Stimulated activated CD4-positive, alpha-beta T cell treated with anti-CD3 and anti-CD28 coated beads, Interleukin-12 subunit alpha, Interleukin-12 subunit beta, amount 100 ng/mL, for 4 hours (primary cell): ENCODE results near the gene CACNA2D3.

Experiments used
- DNase-seq: peaks from one replicate; pipeline ENCODE4 v3.0.0-alpha.2; 2020

CACNA2D3 gene

GRCh38 chr3:54294214-54294613 is 171.9 kb downstream of the CACNA2D3 start:
- no peak for DNase-seq

DNA sequence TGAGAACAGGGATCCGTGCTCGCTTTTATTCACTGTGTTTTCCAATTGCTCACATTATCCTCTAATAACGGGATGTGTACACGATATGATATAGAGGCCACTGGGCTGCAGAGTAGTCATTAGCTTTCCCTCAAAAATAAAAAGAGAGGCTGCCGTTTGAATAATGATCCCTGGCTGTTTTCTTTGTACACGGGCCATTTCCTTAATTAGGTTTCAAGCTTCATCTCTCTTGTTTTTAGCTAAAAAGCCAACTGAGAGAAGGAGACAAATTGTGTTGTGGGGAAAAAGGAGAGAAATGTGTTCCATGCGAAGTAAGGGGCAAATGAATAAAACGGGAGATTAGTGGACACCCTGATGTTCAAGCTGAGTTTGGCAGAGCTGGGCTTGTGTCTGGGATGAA is 174.2 kb downstream of the CACNA2D3 start:
- no peak for DNase-seq

DNA sequence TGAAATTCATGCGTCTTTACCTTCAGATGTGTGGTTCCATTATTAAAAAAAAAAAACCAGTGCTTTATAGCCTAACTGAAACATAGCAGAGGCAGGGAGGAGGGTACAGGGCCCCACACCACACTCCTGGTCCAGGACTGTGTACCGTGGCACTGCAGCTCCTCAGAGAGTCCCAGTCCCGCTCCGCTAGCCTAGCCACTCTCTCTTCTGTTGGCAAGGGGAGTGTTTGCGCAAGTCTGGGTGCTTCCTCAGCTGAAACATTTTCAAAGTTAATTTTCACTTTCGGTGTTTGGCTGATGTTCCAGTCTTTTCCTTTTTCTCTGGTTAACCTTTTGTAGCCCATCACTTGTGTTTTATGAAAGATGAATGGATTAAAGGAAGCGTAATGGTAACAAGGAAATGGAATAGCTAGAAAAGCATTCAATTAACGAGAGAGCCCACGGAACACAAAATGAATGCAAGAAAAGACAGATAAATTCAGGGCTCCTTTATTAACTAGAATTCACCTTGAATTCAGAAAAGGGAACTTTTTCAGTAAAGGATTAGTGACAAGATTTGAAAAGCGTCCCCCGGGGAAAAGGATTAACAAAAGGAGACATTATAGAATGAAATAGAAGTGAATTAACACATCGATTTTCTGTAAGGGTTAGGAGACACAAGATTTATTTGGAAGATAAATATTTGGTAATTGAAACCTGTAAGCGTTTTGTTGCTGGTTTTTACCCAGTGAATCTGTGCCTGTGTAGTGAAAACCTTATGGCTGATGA is 177.0 kb downstream of the CACNA2D3 start:
- no peak for DNase-seq

DNA sequence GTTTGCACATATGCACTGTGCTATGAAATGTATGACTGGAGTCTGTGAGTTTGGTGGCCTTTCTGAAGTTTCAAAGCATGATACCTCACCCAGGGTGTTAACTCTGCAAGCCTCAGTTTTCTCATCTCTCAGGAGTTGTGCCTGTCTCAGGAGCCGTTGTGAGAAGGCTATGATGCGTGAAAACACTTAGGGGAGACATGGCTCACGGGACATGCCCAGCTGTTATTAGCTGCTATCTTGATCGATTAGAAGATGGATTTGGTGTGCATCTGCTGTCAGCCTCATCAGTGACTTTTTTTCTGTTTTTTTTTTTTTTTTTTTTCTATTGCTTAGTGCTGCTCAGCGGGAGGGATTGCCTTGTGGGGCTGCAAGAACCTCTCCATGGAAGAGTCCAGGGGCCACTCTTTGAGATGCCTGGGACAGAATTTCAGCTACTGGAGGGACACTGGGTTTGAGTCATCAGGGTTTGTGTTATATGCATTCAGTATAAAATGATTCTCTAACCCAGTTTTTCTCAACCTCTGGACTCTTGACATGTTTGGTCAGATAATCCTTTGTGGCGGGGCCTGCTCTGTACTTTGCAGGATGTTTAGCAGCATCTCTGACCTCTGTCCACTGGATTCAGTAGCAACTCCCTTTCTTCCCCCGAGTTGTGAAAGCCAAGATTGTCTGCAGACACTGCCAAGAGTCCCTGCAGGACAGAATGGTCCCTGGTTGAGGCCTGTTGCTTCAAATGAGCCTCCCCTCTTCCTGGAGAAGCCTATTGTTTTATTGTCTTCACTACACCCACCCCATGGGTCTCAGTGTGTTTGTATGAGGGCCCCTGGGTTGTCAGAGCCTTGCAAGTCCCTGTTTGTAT is 181.4 kb downstream of the CACNA2D3 start:
- DNase-seq, result no peak

GRCh38 chr3:54304877-54305276 is 182.5 kb downstream of the CACNA2D3 start:
- DNase-seq, result no peak

DNA sequence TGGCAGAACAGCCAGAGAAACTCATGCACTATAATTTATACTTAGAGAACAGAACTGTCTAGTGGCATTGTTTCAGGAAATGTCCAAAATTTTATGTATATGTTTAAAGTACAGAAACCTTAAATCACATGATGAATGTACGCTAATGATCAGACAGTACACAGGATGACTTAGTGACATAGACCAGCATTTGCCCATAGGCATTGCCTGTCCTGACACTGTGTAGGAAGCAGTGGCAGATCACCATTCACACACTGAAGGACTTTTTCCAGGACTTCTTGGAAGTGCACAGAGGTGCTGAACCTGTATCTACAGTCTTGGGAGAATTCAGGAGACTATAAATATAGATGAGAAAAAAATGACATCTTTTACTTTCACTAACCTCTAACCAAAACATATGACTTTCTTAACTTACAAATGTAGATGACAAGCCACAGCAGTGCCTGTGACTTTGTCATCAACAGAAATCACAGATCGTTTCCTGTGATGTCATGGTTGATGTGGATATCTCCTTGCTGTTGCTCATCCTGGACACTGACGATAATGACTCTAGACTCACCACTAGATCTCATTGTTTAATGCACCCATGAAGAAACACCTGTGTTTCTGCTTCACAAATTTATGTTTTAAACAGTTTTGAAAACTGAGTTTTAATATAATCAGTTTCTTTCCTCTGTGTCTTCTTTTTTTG is 183.2 kb downstream of the CACNA2D3 start:
- DNase-seq, result no peak

DNA sequence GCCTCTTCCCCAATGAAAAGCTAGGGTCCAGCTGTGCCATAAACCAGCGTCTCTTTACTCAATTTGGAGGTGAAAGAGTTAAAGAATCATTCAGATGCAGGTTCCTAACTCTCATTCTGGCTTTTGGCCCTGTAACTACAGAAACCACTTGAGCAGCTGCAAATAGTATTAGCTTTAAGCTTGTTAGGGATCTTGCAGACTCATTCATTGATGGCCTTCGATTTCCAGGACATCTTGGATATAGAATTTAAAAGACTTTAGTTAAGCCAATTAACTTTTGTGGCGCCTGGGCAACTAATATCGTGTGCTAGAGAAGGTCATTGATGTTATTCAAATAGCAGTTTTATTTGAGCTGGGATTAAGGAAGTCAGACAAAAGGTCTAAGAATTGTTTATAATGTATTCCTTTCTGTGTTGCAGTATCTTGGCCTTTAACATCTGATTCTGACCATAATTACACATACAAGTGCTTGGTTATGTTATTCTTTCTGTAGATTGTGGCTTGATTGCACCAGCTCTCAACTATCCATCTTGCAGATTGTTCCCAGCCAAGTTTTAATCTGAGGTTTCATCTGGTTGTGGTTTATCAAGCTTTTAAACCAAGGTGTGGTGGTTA is 185.3 kb downstream of the CACNA2D3 start:
- no peak for DNase-seq

GRCh38 chr3:54309601-54310000 is 187.2 kb downstream of the CACNA2D3 start:
- DNase-seq, result no peak

DNA sequence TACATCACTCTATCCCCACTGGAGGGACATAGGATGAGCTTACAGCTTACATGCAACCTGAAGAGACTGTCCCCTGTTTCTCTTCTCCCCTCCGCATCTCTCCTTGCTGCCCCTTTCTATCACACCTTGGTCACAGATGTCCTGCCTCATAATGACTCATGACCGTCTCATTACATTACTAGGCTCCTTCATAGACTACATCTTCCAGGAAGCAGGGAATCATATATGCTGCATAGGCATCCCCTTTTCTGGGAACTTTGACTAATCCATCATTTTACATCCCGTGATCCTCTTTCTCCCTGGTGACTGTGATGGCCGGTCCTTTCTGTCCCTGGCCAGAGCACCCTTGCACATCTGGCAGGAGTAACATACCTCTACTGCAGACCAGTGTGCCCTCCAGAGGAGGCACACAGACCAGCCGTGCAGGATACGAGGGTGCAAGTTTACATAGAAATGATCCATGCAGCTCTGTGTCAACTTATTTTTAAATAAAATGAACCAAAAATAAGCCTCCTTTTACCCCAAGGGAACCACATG is 188.9 kb downstream of the CACNA2D3 start:
- no peak for DNase-seq

GRCh38 chr3:54312156-54312899 is 190.0 kb downstream of the CACNA2D3 start:
- DNase-seq, result no peak

DNA sequence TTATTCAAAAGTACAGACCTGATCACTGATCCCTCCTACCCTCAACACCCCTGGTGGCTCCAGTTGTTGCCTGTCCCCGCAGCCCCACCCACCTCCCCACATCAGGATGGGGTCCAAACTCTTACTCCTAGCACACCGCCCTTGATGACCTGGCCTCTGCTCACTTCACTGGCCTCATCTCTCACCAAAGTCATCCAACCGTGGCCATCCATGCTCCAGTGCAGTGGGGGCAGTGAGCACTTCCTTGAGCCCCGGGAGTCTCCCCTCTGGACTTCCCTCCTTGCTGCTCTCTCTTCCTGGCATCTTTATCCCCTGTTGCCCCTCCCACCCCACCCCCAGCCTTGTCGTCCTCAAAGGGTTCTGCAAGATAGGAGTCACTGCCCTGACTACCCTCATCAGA is 191.1 kb downstream of the CACNA2D3 start:
- no peak for DNase-seq

- no peak for DNase-seq
Measured at GRCh38 chr3:54321520-54321919, 199.2 kb downstream of the CACNA2D3 start.

DNA sequence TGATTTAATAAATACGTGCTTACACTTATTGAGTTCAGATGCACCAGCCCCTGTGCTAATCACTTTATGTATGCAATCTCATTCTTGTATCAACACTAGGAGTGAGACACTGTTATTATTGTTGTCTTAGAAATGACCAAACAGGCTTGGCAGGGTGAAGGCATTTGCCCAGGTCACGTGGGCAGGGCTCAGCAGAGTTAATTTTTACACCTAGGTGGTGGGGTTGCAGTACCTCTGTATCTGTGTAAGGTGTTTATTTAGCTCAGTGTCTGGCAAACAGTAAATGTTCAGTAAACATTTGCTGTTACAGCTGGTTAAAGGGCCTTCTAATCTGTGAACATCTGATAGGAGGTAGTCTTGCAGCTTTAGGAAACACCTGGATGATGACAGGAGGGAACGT is 200.0 kb downstream of the CACNA2D3 start:
- no peak for DNase-seq

GRCh38 chr3:54324103-54324502 is 201.8 kb downstream of the CACNA2D3 start:
- DNase-seq, result no peak

DNA sequence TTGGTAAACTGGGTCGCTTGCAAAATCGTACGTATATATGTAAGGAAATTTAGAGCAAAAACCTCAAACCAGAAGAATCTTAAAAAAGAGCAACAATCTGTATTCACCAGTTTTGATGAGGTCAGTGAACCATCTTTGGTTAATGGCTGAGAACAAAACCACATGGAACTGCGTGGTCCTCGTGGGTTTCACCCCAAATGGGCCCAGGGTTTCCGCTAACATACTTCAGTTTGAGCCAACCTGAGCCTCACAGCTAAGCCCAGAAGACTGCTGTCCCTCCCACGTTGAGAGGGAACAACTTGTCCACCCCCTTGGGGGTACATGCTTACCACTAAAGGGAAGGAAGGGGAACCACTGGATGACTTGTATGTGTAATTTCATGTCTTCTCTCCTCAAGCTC is 204.6 kb downstream of the CACNA2D3 start:
- DNase-seq, result no peak

GRCh38 chr3:54331341-54331740 is 209.0 kb downstream of the CACNA2D3 start:
- no peak for DNase-seq

DNA sequence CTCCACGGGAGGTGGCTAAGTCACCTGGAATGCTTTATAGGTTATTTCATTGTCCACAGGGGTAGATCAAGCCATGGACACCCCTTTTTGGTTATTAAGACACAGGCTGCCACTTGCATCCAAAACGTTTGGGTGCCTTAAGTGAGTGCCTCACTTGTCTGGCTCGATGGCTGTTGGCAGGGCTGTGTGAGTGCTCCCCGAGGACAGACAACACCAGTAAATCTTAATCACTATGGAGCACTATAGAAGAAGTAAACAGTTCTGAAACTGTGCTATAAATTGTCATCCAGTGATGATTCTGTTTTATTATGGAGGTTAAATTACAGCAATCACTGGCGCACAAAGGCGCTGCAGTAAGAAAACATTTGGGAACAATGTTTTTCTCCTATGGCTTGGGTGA is 215.5 kb downstream of the CACNA2D3 start:
- no peak for DNase-seq

DNA sequence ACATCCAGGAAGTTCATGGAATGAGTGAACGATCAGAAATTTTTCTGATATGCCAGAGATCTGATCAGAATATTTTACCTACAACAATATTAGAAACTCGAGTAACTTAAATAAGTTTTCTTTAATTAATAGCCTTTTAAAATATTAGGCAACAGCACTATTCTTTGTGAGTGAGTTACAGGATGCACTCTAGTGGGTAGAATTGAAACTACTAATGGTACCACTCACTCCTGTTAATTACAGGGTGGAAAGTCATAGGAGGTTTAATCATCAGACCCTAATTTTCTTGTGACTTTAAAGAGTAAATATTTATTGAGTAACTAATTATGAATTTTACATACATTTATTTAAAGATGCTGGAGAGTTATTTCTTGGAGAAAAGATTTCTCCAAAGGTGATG is 217.3 kb downstream of the CACNA2D3 start:
- no peak for DNase-seq

- no peak for DNase-seq
Measured at GRCh38 chr3:54341811-54342210, 219.5 kb downstream of the CACNA2D3 start.

GRCh38 chr3:54342676-54343075 is 220.3 kb downstream of the CACNA2D3 start:
- no peak for DNase-seq

GRCh38 chr3:54343495-54343894 is 221.1 kb downstream of the CACNA2D3 start:
- DNase-seq, result no peak

DNA sequence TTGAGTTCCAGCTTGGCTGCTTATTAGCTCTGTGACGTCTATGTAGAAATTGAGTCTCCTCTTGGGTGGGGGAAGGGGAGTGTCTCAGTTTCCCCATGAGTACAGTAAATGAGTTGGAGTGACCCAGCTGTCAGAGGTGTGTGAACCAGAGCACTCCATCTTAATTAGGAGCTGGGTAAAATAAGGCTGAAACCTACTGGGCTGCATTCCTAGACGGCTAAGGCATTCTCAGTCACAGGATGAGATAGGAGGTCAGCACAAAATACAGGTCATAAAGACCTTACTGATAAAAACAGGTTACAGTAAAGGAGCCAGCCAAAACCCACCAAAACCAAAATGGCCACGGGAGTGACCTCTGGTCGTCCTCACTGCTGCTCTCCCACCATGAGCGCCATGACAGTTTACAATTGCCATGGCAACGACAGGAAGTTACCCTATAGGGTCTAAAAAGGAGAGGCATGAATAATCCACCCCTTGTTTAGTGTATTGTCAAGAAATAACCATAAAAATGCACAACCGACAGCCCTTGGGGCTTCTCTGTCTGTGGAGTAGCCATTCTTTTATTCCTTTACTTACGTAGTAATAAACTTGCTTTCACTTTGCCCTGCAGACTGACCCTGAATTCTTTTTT is 222.4 kb downstream of the CACNA2D3 start:
- DNase-seq, result no peak
